ENCODE results near the gene HSPA12A. TPM values are rescaled to one million over a fixed set of nuclear protein-coding genes. Genes with fewer than 3 reads are reported as not detected.

The HSPA12A gene
- polyA plus RNA-seq, 2 donors, result 1.7 TPM

- no peak overlapping the region for H3K27ac ChIP-seq (ENCODE audit: low read depth in 2 of 2, low read length in 1 of 2)
- H3K27me3 ChIP-seq (ENCODE audit: control insufficient read depth in 1 of 2, insufficient read depth in 2 of 2, low read length in 2 of 2), result no peaks in the 10 kb centered on the region
- peaks cover 0 to 3% of the 10 kb centered on the region in 2 donors for H3K4me1 ChIP-seq (ENCODE audit: control insufficient read depth in 2 of 2, insufficient read depth in 2 of 2, low read length in 1 of 2)
- WGBS, 2 donors, result 47 to 50% methylated on average over 13 of the region's 13 CpGs
- H3K9me3 ChIP-seq (ENCODE audit: control insufficient read depth in 2 of 2, insufficient read depth in 1 of 2, low read depth in 1 of 2, low read length in 1 of 2), result no peaks in the 10 kb centered on the region
- H3K4me3 ChIP-seq (ENCODE audit: low read depth in 1 of 2, low read length in 2 of 2), result no peak overlapping the region
- no peaks in the 10 kb centered on the region for H3K36me3 ChIP-seq (ENCODE audit: control insufficient read depth in 2 of 2, insufficient read depth in 2 of 2, low read length in 1 of 2)
Observed at GRCh38 chr10:116783011-116783655, 40.8 kb upstream of the HSPA12A start.

DNA sequence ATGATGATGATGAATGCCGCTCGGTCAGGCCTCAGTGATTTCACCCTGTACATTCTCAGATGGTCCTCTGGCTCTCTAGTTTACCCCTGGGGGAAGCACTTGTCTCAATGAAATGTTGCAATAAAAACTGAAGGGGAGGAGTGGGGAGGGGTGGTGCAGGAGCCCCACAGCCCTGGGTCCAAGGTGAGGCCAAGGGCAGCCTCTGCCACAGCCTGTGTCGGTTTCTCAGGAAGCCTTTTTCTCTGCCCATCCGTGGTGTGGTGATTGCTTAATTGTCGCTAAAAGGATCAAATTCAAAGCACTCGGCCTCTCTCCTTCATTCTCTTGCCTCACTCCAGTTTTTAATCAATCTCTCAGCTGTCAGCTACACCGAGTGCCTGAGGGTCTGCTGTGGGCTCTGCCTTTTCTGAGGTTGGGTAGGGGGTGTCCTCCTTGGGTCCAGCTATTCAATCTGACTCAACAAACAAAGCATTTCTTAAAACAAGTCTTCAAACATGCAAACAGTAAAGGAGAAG lies 39.1 kb upstream of the HSPA12A start:
- H3K27ac ChIP-seq (ENCODE audit: low read depth in 2 of 2, low read length in 1 of 2), result no peak overlapping the region
- H3K27me3 ChIP-seq (ENCODE audit: control insufficient read depth in 1 of 2, insufficient read depth in 2 of 2, low read length in 2 of 2), result no peaks in the 10 kb centered on the region
- H3K4me1 ChIP-seq (ENCODE audit: control insufficient read depth in 2 of 2, insufficient read depth in 2 of 2, low read length in 1 of 2), result no peaks in the 10 kb centered on the region
- 83 to 88% methylated on average over 7 of the region's 7 CpGs for WGBS, 2 donors
- no peaks in the 10 kb centered on the region for H3K9me3 ChIP-seq (ENCODE audit: control insufficient read depth in 2 of 2, insufficient read depth in 1 of 2, low read depth in 1 of 2, low read length in 1 of 2)
- H3K4me3 ChIP-seq (ENCODE audit: low read depth in 1 of 2, low read length in 2 of 2), result no peak overlapping the region
- H3K36me3 ChIP-seq (ENCODE audit: control insufficient read depth in 2 of 2, insufficient read depth in 2 of 2, low read length in 1 of 2), result no peaks in the 10 kb centered on the region

GRCh38 chr10:116780691-116781205 lies 38.4 kb upstream of the HSPA12A start:
- no peaks in the 10 kb centered on the region for H3K4me1 ChIP-seq (ENCODE audit: control insufficient read depth in 2 of 2, insufficient read depth in 2 of 2, low read length in 1 of 2)
- no peaks in the 10 kb centered on the region for H3K36me3 ChIP-seq (ENCODE audit: control insufficient read depth in 2 of 2, insufficient read depth in 2 of 2, low read length in 1 of 2)
- no peak overlapping the region for H3K27ac ChIP-seq (ENCODE audit: low read depth in 2 of 2, low read length in 1 of 2)
- 93% methylated on average over 3 of the region's 3 CpGs for WGBS, 2 donors
- no peaks in the 10 kb centered on the region for H3K9me3 ChIP-seq (ENCODE audit: control insufficient read depth in 2 of 2, insufficient read depth in 1 of 2, low read depth in 1 of 2, low read length in 1 of 2)
- no peaks in the 10 kb centered on the region for H3K27me3 ChIP-seq (ENCODE audit: control insufficient read depth in 1 of 2, insufficient read depth in 2 of 2, low read length in 2 of 2)
- H3K4me3 ChIP-seq (ENCODE audit: low read depth in 1 of 2, low read length in 2 of 2), result no peak overlapping the region

GRCh38 chr10:116779076-116779687 lies 36.8 kb upstream of the HSPA12A start:
- 77 to 79% methylated on average over 16 of the region's 16 CpGs for WGBS, 2 donors
- Histone ChIP-seq H3K27ac (ENCODE audit: low read depth in 2 of 2, low read length in 1 of 2) (no peak overlapping the region), H3K36me3 (ENCODE audit: control insufficient read depth in 2 of 2, insufficient read depth in 2 of 2, low read length in 1 of 2) (no peaks in the 10 kb centered on the region), H3K4me1 (ENCODE audit: control insufficient read depth in 2 of 2, insufficient read depth in 2 of 2, low read length in 1 of 2) (no peaks in the 10 kb centered on the region), H3K4me3 (ENCODE audit: low read depth in 1 of 2, low read length in 2 of 2) (no peak overlapping the region), H3K27me3 (ENCODE audit: control insufficient read depth in 1 of 2, insufficient read depth in 2 of 2, low read length in 2 of 2) (no peaks in the 10 kb centered on the region), H3K9me3 (ENCODE audit: control insufficient read depth in 2 of 2, insufficient read depth in 1 of 2, low read depth in 1 of 2, low read length in 1 of 2) (no peaks in the 10 kb centered on the region)

GRCh38 chr10:116777006-116777405 lies 34.6 kb upstream of the HSPA12A start:
- WGBS, 2 donors, result 81 to 88% methylated on average over 8 of the region's 8 CpGs
- Histone ChIP-seq H3K9me3 (ENCODE audit: control insufficient read depth in 2 of 2, insufficient read depth in 1 of 2, low read depth in 1 of 2, low read length in 1 of 2) (no peaks in the 10 kb centered on the region), H3K36me3 (ENCODE audit: control insufficient read depth in 2 of 2, insufficient read depth in 2 of 2, low read length in 1 of 2) (no peaks in the 10 kb centered on the region), H3K27ac (ENCODE audit: low read depth in 2 of 2, low read length in 1 of 2) (no peak overlapping the region), H3K4me3 (ENCODE audit: low read depth in 1 of 2, low read length in 2 of 2) (no peak overlapping the region), H3K27me3 (ENCODE audit: control insufficient read depth in 1 of 2, insufficient read depth in 2 of 2, low read length in 2 of 2) (no peaks in the 10 kb centered on the region), H3K4me1 (ENCODE audit: control insufficient read depth in 2 of 2, insufficient read depth in 2 of 2, low read length in 1 of 2) (no peaks in the 10 kb centered on the region)

DNA sequence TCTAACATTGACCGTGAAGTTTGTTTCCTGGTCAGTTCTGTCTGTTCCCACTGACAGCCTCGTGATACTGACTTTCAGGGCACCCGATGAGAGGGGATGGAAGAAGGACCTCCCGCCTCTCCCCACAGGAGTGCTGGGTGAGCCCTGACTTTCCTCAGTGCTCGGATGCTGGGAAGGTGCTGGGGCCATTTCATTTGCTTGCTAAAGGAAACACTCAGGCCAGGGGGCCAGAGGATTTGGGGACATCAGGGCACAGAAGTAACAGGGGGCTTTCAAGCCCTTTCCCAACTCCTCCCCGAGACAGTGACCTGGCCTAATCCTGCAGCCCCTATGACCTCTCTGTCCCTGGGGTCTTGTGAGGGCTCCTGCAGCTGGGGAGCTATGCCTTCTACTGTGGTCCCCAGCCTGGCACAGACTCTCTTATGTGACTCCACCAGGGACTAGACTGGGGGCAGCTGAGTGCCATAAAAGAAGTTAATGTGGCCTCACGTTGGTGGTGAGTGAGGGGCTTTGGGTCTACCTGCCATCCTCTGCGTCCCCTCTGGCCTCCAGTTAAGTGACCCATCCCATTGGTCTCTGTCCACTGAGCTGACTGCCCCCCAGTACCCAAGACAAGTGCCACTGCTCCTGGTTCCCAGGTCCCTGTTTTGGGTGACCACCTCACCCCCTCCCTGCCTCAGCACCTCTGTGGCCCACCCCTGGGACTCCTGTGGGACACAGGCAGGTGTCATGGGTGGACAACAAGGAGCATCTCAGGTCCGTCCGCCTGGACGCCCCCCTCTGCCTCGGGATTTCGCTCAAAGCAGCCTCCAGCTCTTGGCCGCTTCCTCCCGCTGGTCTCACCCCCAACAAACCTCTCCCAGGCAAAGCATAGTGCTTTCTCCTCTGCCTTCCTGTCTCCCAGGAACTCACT lies 33.4 kb upstream of the HSPA12A start:
- Histone ChIP-seq H3K9me3 (ENCODE audit: control insufficient read depth in 2 of 2, insufficient read depth in 1 of 2, low read depth in 1 of 2, low read length in 1 of 2) (no peaks in the 10 kb centered on the region), H3K27me3 (ENCODE audit: control insufficient read depth in 1 of 2, insufficient read depth in 2 of 2, low read length in 2 of 2) (no peaks in the 10 kb centered on the region), H3K36me3 (ENCODE audit: control insufficient read depth in 2 of 2, insufficient read depth in 2 of 2, low read length in 1 of 2) (no peaks in the 10 kb centered on the region), H3K4me1 (ENCODE audit: control insufficient read depth in 2 of 2, insufficient read depth in 2 of 2, low read length in 1 of 2) (peaks cover 2 to 4% of the 10 kb centered on the region in 2 donors), H3K27ac (ENCODE audit: low read depth in 2 of 2, low read length in 1 of 2) (no peak overlapping the region), H3K4me3 (ENCODE audit: low read depth in 1 of 2, low read length in 2 of 2) (no peak overlapping the region)
- 77 to 83% methylated on average over 15 of the region's 15 CpGs for WGBS, 2 donors

DNA sequence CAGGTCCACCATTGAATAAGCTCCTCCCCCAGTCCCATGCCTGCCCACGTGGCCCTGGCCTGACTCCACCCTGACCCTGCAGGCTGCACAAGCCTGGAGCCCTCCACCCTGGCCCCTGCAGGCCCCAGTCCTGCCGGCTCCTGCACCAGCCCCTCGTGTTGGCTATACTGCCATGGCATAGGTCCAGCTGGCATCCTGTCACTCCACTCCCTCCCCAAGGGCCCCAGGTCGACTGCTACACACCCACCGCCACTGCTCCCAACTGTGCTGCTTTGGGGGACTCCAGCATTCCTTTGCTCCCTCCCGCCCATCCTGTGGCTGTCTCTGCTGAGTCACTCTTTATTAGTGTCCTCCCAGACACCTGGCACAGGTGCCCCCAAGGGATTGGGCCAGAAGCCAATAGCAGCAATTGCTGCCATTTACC lies 32.4 kb upstream of the HSPA12A start:
- H3K36me3 ChIP-seq (ENCODE audit: control insufficient read depth in 2 of 2, insufficient read depth in 2 of 2, low read length in 1 of 2), result no peaks in the 10 kb centered on the region
- WGBS, 2 donors, result 25 to 34% methylated on average over 6 of the region's 6 CpGs
- no peak overlapping the region for H3K4me3 ChIP-seq (ENCODE audit: low read depth in 1 of 2, low read length in 2 of 2)
- no peak overlapping the region for H3K27ac ChIP-seq (ENCODE audit: low read depth in 2 of 2, low read length in 1 of 2)
- H3K9me3 ChIP-seq (ENCODE audit: control insufficient read depth in 2 of 2, insufficient read depth in 1 of 2, low read depth in 1 of 2, low read length in 1 of 2), result no peaks in the 10 kb centered on the region
- H3K4me1 ChIP-seq (ENCODE audit: control insufficient read depth in 2 of 2, insufficient read depth in 2 of 2, low read length in 1 of 2), result peaks cover 2 to 4% of the 10 kb centered on the region in 2 donors
- H3K27me3 ChIP-seq (ENCODE audit: control insufficient read depth in 1 of 2, insufficient read depth in 2 of 2, low read length in 2 of 2), result no peaks in the 10 kb centered on the region

DNA sequence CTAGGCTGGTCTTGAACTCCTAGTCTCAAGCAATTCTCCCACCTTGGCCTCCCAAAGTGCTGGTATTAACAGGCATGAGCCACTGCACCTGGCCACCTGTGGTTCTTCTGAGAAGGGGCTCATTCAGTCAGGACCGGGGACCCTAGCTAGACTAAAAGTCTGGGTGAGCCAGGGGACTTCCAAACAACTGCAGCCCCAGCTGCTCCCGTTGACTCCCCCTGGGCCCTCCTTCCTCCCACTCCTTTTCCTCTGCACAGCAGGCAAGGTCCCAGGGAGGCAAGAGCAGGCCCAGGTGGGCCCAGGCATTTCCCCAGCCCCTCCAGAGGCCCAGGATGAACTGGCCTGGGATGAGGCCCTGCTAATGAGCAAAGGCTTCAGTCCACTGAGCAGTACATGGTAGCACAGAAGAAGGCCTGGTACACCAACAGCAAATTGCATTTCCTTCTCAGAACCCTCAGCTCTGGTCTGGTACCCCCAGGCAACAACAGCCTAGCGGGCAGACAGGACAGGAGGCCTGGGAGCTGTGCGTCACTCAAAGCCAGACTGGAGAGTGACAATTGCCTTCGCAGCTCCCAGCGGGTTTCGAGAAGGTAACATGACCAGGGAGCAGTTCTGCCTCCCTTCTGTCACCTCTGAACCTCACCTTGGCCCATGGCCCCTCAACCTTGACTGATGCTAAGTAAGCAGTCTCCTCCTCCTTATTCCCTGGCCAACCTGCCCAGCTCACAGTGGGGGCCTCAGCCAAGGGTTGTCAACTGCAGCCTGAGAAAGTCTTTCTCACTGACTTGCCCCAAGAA lies 30.7 kb upstream of the HSPA12A start:
- WGBS, 2 donors, result 91 to 94% methylated on average over 7 of the region's 7 CpGs
- H3K9me3 ChIP-seq (ENCODE audit: control insufficient read depth in 2 of 2, insufficient read depth in 1 of 2, low read depth in 1 of 2, low read length in 1 of 2), result no peaks in the 10 kb centered on the region
- peaks cover 2 to 4% of the 10 kb centered on the region in 2 donors for H3K4me1 ChIP-seq (ENCODE audit: control insufficient read depth in 2 of 2, insufficient read depth in 2 of 2, low read length in 1 of 2)
- H3K4me3 ChIP-seq (ENCODE audit: low read depth in 1 of 2, low read length in 2 of 2), result no peak overlapping the region
- no peak overlapping the region for H3K27ac ChIP-seq (ENCODE audit: low read depth in 2 of 2, low read length in 1 of 2)
- no peaks in the 10 kb centered on the region for H3K27me3 ChIP-seq (ENCODE audit: control insufficient read depth in 1 of 2, insufficient read depth in 2 of 2, low read length in 2 of 2)
- no peaks in the 10 kb centered on the region for H3K36me3 ChIP-seq (ENCODE audit: control insufficient read depth in 2 of 2, insufficient read depth in 2 of 2, low read length in 1 of 2)

Measured in esophagus (tissue), 2 donors.